H1 (cell line): ENCODE data around the gene TMEM258. TPM values are rescaled to one million over a fixed set of nuclear protein-coding genes. Genes with fewer than 3 reads are reported as not detected.

Experiments used
- CTCF ChIA-PET: fragments of 300-600 bp; sonication (Branson Sonifier 250); formaldehyde crosslinking; loops from one replicate; lab custom pipeline; 2021; ENCODE audit not compliant: partially characterized antibody; lab: Charles Lee
- POLR2A ChIA-PET: fragments of 300-600 bp; sonication (Branson Sonifier 250); formaldehyde crosslinking; loops from one replicate; lab custom pipeline; 2021; ENCODE audit warnings: inconsistent platforms; ENCODE audit not compliant: partially characterized antibody; lab: Charles Lee
- DNase-seq, 2 experiments: peaks; one replicate each; pipeline versions ENCODE4 v3.0.0 to v3.0.0-alpha.2; 2010 to 2022; ENCODE audit warnings: low spot score in 2 of 2, low read depth in 1 of 2, mixed read lengths in 1 of 2
- FAIRE-seq: peaks from 2 replicates; lab custom pipeline; 2011; peaks lifted over from hg19 to GRCh38; lab: Jason Lieb, UNC
- H2AFZ ChIP-seq: 2 replicates; pipeline ENCODE4 v1.8.1; 2012; ENCODE audit warnings: low read length, inconsistent platforms
- H2AK5ac ChIP-seq: 2 replicates; pipeline ENCODE4 v1.6.1; 2013; ENCODE audit warnings: low read depth, low read length
- H2BK120ac ChIP-seq: replicated peaks from 2 replicates; pipeline ENCODE3; 2013; ENCODE audit warnings: low read depth, low read length, inconsistent platforms
- H2BK12ac ChIP-seq: 2 replicates; pipeline ENCODE4 v1.6.1; 2013; ENCODE audit warnings: low read depth, low read length
- H2BK15ac ChIP-seq: 2 replicates; pipeline ENCODE4 v1.6.1; 2013; ENCODE audit warnings: low read length
- H2BK20ac ChIP-seq: 2 replicates; pipeline ENCODE4 v1.6.1; 2013; ENCODE audit warnings: low read length
- H2BK5ac ChIP-seq: 2 replicates; pipeline ENCODE4 v1.6.1; 2013; ENCODE audit warnings: low read depth, low read length
- H3K14ac ChIP-seq: 2 replicates; pipeline ENCODE4 v1.6.1; 2013; ENCODE audit warnings: inconsistent platforms; ENCODE audit not compliant: insufficient read length
- H3K18ac ChIP-seq: 2 replicates; pipeline ENCODE4 v1.6.1; 2013; ENCODE audit warnings: low read length; ENCODE audit errors: extremely low read depth
- H3K23ac ChIP-seq: 2 replicates; pipeline ENCODE4 v1.6.1; 2013; ENCODE audit warnings: inconsistent platforms; ENCODE audit not compliant: insufficient read length
- H3K23me2 ChIP-seq: 2 replicates; pipeline ENCODE4 v1.6.1; 2013; ENCODE audit warnings: low read depth, low read length
- H3K27ac ChIP-seq: 2 replicates; pipeline ENCODE4 v1.6.1; 2011; ENCODE audit warnings: low read depth, low read length, inconsistent platforms
- H3K27me3 ChIP-seq, 4 experiments: replicated peaks in 1 of 4; 1 replicate in 1 of 4; 2 replicates in 3 of 4; pipeline versions ENCODE4 v1.6.1 to v1.8.1; 2011 to 2013; ENCODE audit warnings: low read length in 3 of 4, mild to moderate bottlenecking in 3 of 4, inconsistent platforms in 2 of 4, mixed read lengths in 2 of 4, moderate library complexity in 1 of 4; ENCODE audit not compliant: control insufficient read depth in 3 of 4, insufficient read depth in 3 of 4; ENCODE audit errors: extremely low read depth in 1 of 4
- H3K36me3 ChIP-seq, 4 experiments: 2 replicates each; pipeline versions ENCODE4 v1.6.1 to v1.8.1; 2011 to 2013; ENCODE audit warnings: mild to moderate bottlenecking in 4 of 4, low read length in 3 of 4, moderate library complexity in 2 of 4, control low read depth in 1 of 4, inconsistent platforms in 1 of 4; ENCODE audit not compliant: insufficient read depth in 4 of 4, control insufficient read depth in 2 of 4
- H3K4ac ChIP-seq: replicated peaks from 2 replicates; pipeline ENCODE3; 2013; ENCODE audit warnings: low read length, low read depth, mixed read lengths, inconsistent platforms; ENCODE audit not compliant: insufficient read length
- H3K4me1 ChIP-seq, 4 experiments: replicated peaks in 1 of 4; 1 replicate in 1 of 4; 2 replicates in 3 of 4; pipeline versions ENCODE4 v1.6.1 to v1.8.1; 2011 to 2013; ENCODE audit warnings: low read length in 3 of 4, inconsistent platforms in 2 of 4, mixed read lengths in 1 of 4; ENCODE audit not compliant: insufficient read depth in 4 of 4, control insufficient read depth in 3 of 4
- H3K4me2 ChIP-seq, 2 experiments: 2 replicates each; pipeline versions ENCODE4 v1.6.1 to v1.8.1; 2011 to 2013; ENCODE audit warnings: low read depth in 2 of 2, low read length in 2 of 2, control low read depth in 1 of 2, inconsistent platforms in 1 of 2, mild to moderate bottlenecking in 1 of 2; ENCODE audit not compliant: insufficient read depth in 1 of 2
- H3K4me3 ChIP-seq, 4 experiments: fragments of 200-600, 300-600 bp in 1 of 4; sonication (generic), shearing (Covaris generic), sonication (Bioruptor Twin) in 1 of 4; 2 replicates each; pipeline versions ENCODE4 v1.5.1 to v1.8.1; 2011 to 2016; ENCODE audit warnings: low read length in 4 of 4, low read depth in 3 of 4, control low read depth in 2 of 4, inconsistent platforms in 2 of 4, mild to moderate bottlenecking in 2 of 4, mixed read lengths in 1 of 4, moderate library complexity in 1 of 4; ENCODE audit not compliant: insufficient read depth in 2 of 4; ENCODE audit errors: extremely low read depth in 1 of 4
- H3K56ac ChIP-seq: replicated peaks from 2 replicates; pipeline ENCODE3; 2013; ENCODE audit warnings: low read depth, mild to moderate bottlenecking, mixed read lengths, low read length, inconsistent platforms; ENCODE audit not compliant: insufficient read length
- H3K79me1 ChIP-seq: 2 replicates; pipeline ENCODE4 v1.6.1; 2013; ENCODE audit warnings: low read depth, low read length, control low read depth
- H3K79me2 ChIP-seq, 2 experiments: 2 replicates each; pipeline versions ENCODE4 v1.6.1 to v1.8.1; 2012 to 2013; ENCODE audit warnings: low read length in 2 of 2, mild to moderate bottlenecking in 2 of 2, inconsistent platforms in 1 of 2; ENCODE audit not compliant: insufficient read depth in 2 of 2, control insufficient read depth in 1 of 2
- H3K9ac ChIP-seq, 4 experiments: replicated peaks in 1 of 4; 1 replicate in 1 of 4; 2 replicates in 3 of 4; pipeline versions ENCODE4 v1.6.1 to v1.8.1; 2011 to 2013; ENCODE audit warnings: low read depth in 3 of 4, low read length in 3 of 4, control low read depth in 2 of 4, mild to moderate bottlenecking in 2 of 4, moderate library complexity in 2 of 4, inconsistent platforms in 1 of 4; ENCODE audit errors: extremely low read depth in 1 of 4
- H3K9me3 ChIP-seq, 2 experiments: 2 replicates each; pipeline versions ENCODE4 v1.6.1 to v1.8.1; 2012 to 2013; ENCODE audit warnings: mild to moderate bottlenecking in 2 of 2, moderate library complexity in 2 of 2, control low read depth in 1 of 2, inconsistent platforms in 1 of 2, low read depth in 1 of 2, low read length in 1 of 2, mixed read lengths in 1 of 2; ENCODE audit not compliant: insufficient read depth in 2 of 2
- H4K20me1 ChIP-seq, 2 experiments: replicated peaks in 1 of 2; 2 replicates each; pipeline versions ENCODE3 to v1.8.1; 2011 to 2013; ENCODE audit warnings: inconsistent platforms in 2 of 2, low read length in 2 of 2, mild to moderate bottlenecking in 1 of 2; ENCODE audit not compliant: insufficient read depth in 2 of 2, control insufficient read depth in 1 of 2
- H4K5ac ChIP-seq: 2 replicates; pipeline ENCODE4 v1.6.1; 2013; ENCODE audit warnings: low read length, low read depth, mixed read lengths, inconsistent platforms; ENCODE audit not compliant: insufficient read length
- H4K8ac ChIP-seq: 2 replicates; pipeline ENCODE4 v1.8.0; 2013; ENCODE audit warnings: mild to moderate bottlenecking, moderate library complexity, low read length, inconsistent platforms; ENCODE audit not compliant: insufficient read depth; ENCODE audit errors: extremely low read depth
- H4K91ac ChIP-seq: replicated peaks from 2 replicates; pipeline ENCODE3; 2013; ENCODE audit warnings: low read length, mixed read lengths, inconsistent platforms; ENCODE audit not compliant: insufficient read length
- CREB1 ChIP-seq: IDR thresholded peaks from 2 replicates; pipeline ENCODE4 v1.6.1; 2012; ENCODE audit warnings: inconsistent platforms
- WGBS, 2 experiments: shearing (Covaris generic) in 1 of 2; methylation state at CpG; one replicate each; pipeline versions ENCODE4 v1.1.6 to v1.1.7; 2013 to 2015; ENCODE audit warnings: low lambda C conversion rate in 2 of 2, mixed read lengths in 2 of 2, inconsistent platforms in 1 of 2, low coverage in 1 of 2, missing lambda C conversion rate in 1 of 2; ENCODE audit not compliant: insufficient replicate concordance in 2 of 2, insufficient coverage in 1 of 2, insufficient read length in 1 of 2; ENCODE audit errors: extremely low coverage in 1 of 2, missing lambda C conversion rate in 1 of 2; 5-methylcytosine and 5-hydroxymethylcytosine counted together
- polyA plus RNA-seq, 7 experiments: library from polyadenylated mRNA; depleted of rRNA in 3 of 7; stranded (reverse) in 5 of 7; unstranded in 2 of 7; fragments of >200 nt in 5 of 7; fragments of 200-250 nt in 2 of 7; gene quantifications; 1 replicate in 5 of 7; 2 replicates in 1 of 7; 4 replicates in 1 of 7; pipeline versions ENCODE4 v1.2.1 to v1.2.3, GENCODE V29; 2011 to 2013; ENCODE audit warnings: missing spikeins in 2 of 7, mixed read lengths in 2 of 7
- total RNA-seq: library from RNA; stranded (reverse); fragmentation: NEBNext Ultra II Directional; extraction: Animal tissue kit (Norgen Biotek cat#: 25700); gene quantifications from 2 replicates; pipeline ENCODE4 v1.2.1, GENCODE V29; 2021
- TF ChIP-seq, protein P1 (sequence below), 3 experiments: IDR thresholded peaks; 1 replicate in 2 of 3; 2 replicates in 1 of 3; pipeline versions ENCODE4 v1.5.1 to v1.6.1; 2011; ENCODE audit warnings: low read length in 3 of 3, mild to moderate bottlenecking in 3 of 3, inconsistent platforms in 2 of 3, low read depth in 1 of 3, moderate library complexity in 1 of 3; ENCODE audit not compliant: insufficient read depth in 1 of 3; ENCODE audit errors: control extremely low read depth in 1 of 3

Gene TMEM258
- total and polyA plus RNA-seq, 2 of the 8 experiments (the other 6 are each of a cell fraction or from before 2014, with no cell fraction given), result 186 to 759 TPM

GRCh38 chr11:61810671-61811175, 18.3 kb upstream of the TMEM258 start:
- no peak overlapping the region for H4K8ac ChIP-seq
- no peak overlapping the region for H3K18ac ChIP-seq
- H3K23me2 ChIP-seq, result peaks cover 4% of the 10 kb centered on the region; the same call in 1 of the 2 replicates
- H3K4me1 ChIP-seq, result peaks cover 0 to 6% (median 1%) of the 10 kb centered on the region in 4 experiments; a peak in 3 of 7 replicates
- H3K79me1 ChIP-seq, result peaks cover 6% of the 10 kb centered on the region
- H3K4ac ChIP-seq, result no peak overlapping the region
- H3K36me3 ChIP-seq, result peaks cover 40 to 82% (median 65%) of the 10 kb centered on the region in 4 experiments
- H2BK12ac ChIP-seq, result no peak overlapping the region
- no peak overlapping the region for H2BK120ac ChIP-seq
- no peak overlapping the region for H2BK20ac ChIP-seq
- H3K27ac ChIP-seq, result no peak overlapping the region
- no peak overlapping the region for H4K5ac ChIP-seq
- H3K14ac ChIP-seq, result no peak overlapping the region
- no peak for DNase-seq
- CTCF ChIA-PET, result interaction anchor here (1.7 to 10.2 kb wide), 2 partner anchors 11 to 18 kb away, joined by 4 to 118 read pairs; partner anchors contain the start of gene FADS2
- no peak overlapping the region for H3K4me2 ChIP-seq
- H2AFZ ChIP-seq, result no peak overlapping the region
- H3K56ac ChIP-seq, result no peak overlapping the region
- H2BK5ac ChIP-seq, result no peak overlapping the region
- H3K79me2 ChIP-seq, result peaks cover 0 to 14% of the 10 kb centered on the region in 2 experiments; a peak in 1 of 4 replicates
- WGBS, 2 experiments, result 89% methylated on average over 8 of the region's 8 CpGs; no CpG with 5 or more reads in 1 of the 2 experiments
- H2AK5ac ChIP-seq, result no peak overlapping the region
- no peak overlapping the region for H3K4me3 ChIP-seq
- no peak overlapping the region for H4K91ac ChIP-seq
- peaks cover 0 to 2% of the 10 kb centered on the region in 2 experiments; a peak in 1 of 4 replicates for H3K9me3 ChIP-seq
- H3K27me3 ChIP-seq, result no peaks in the 10 kb centered on the region
- H3K23ac ChIP-seq, result no peak overlapping the region
- FAIRE-seq, result no peak
- no peak overlapping the region for H2BK15ac ChIP-seq
- H3K9ac ChIP-seq, result no peak overlapping the region
- H4K20me1 ChIP-seq, result peaks cover 0 to 10% of the 10 kb centered on the region in 2 experiments
- POLR2A ChIA-PET, result interaction anchor here (13.1 to 16.2 kb wide), 2 partner anchors 13 to 17 kb away, joined by 210 to 354 read pairs; partner anchors contain the start of genes FADS2, FEN1 and TMEM258
- no peak for TF ChIP-seq CREB1
- TF ChIP-seq, protein P1, sequence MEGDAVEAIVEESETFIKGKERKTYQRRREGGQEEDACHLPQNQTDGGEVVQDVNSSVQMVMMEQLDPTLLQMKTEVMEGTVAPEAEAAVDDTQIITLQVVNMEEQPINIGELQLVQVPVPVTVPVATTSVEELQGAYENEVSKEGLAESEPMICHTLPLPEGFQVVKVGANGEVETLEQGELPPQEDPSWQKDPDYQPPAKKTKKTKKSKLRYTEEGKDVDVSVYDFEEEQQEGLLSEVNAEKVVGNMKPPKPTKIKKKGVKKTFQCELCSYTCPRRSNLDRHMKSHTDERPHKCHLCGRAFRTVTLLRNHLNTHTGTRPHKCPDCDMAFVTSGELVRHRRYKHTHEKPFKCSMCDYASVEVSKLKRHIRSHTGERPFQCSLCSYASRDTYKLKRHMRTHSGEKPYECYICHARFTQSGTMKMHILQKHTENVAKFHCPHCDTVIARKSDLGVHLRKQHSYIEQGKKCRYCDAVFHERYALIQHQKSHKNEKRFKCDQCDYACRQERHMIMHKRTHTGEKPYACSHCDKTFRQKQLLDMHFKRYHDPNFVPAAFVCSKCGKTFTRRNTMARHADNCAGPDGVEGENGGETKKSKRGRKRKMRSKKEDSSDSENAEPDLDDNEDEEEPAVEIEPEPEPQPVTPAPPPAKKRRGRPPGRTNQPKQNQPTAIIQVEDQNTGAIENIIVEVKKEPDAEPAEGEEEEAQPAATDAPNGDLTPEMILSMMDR (IDR thresholded peaks at IDR 0.05; ENCODE audit: control extremely low read depth in 1 of 3, insufficient read depth in 1 of 3, low read depth in 1 of 3, low read length in 3 of 3), result no peak
